WTC11 (cell line): ENCODE results near the gene FNBP1L.

ENCODE experiments used
- ATF2 ChIP-seq: sonication (generic); formaldehyde crosslinking; IDR thresholded peaks from 2 replicates; pipeline ENCODE4 v1.8.1; 2022; ENCODE audit warnings: low read depth, missing genetic modification reagents, borderline replicate concordance
- CREB1 ChIP-seq: sonication (generic); formaldehyde crosslinking; IDR thresholded peaks from 2 replicates; pipeline ENCODE4 v1.8.0; 2023; ENCODE audit warnings: mild to moderate bottlenecking, missing genetic modification reagents
- CTCF ChIP-seq: fragments of 200-600 bp; IDR thresholded peaks from 2 replicates; pipeline ENCODE4 v1.8.0; 2022; ENCODE audit warnings: antibody characterized with exemption
- FOXP1 ChIP-seq: sonication (generic); formaldehyde crosslinking; IDR thresholded peaks from 2 replicates; pipeline ENCODE4 v1.8.0; 2022; ENCODE audit warnings: missing genetic modification reagents, mild to moderate bottlenecking, moderate library complexity, borderline replicate concordance
- HMGXB4 ChIP-seq: sonication (generic); formaldehyde crosslinking; IDR thresholded peaks from 2 replicates; pipeline ENCODE4 v1.8.1; 2023; ENCODE audit warnings: mild to moderate bottlenecking, moderate library complexity, missing genetic modification reagents
- RORB ChIP-seq: fragments of 250-450 bp; sonication (Bioruptor Pico); IDR thresholded peaks from 2 replicates; pipeline ENCODE4 v1.9.0; 2021; ENCODE audit warnings: mild to moderate bottlenecking
- USF2 ChIP-seq: sonication (generic); formaldehyde crosslinking; IDR thresholded peaks from 2 replicates; pipeline ENCODE4 v1.8.1; 2023; ENCODE audit warnings: mild to moderate bottlenecking, missing genetic modification reagents, moderate library complexity
- ZNF138 ChIP-seq: sonication (generic); formaldehyde crosslinking; conservative IDR thresholded peaks from 2 replicates; pipeline ENCODE4 v1.8.1; 2022; ENCODE audit warnings: mild to moderate bottlenecking, moderate library complexity, missing genetic modification reagents
- ZSCAN18 ChIP-seq: fragments of 250-450 bp; sonication (Bioruptor Pico); IDR thresholded peaks from 2 replicates; pipeline ENCODE4 v2.1.2; 2022; ENCODE audit warnings: mild to moderate bottlenecking, moderate library complexity
- TF ChIP-seq, protein P1 (sequence below): sonication (generic); formaldehyde crosslinking; IDR thresholded peaks from 2 replicates; pipeline ENCODE4 v1.8.0; 2022; ENCODE audit warnings: mild to moderate bottlenecking, missing genetic modification reagents

- TF ChIP-seq CREB1 = no peak
- TF ChIP-seq FOXP1 (CRISPR knock-in tag) = no peak
- TF ChIP-seq CTCF = no peak
- TF ChIP-seq HMGXB4 (CRISPR knock-in tag) = no peak
- no peak for TF ChIP-seq USF2 (CRISPR knock-in tag)
- TF ChIP-seq, protein P1, sequence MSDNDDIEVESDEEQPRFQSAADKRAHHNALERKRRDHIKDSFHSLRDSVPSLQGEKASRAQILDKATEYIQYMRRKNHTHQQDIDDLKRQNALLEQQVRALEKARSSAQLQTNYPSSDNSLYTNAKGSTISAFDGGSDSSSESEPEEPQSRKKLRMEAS = no peak
- TF ChIP-seq ZNF138 = no peak
- no peak for TF ChIP-seq ZSCAN18 (CRISPR knock-in tag)
- TF ChIP-seq ATF2 (CRISPR knock-in tag) = no peak
- TF ChIP-seq RORB (CRISPR knock-in tag) = no peak
Measured at GRCh38 chr1:93552741-93553455, 105.0 kb downstream of the FNBP1L start.
